Upper lobe of right lung (tissue), 1 donor: ENCODE data around the gene DLG4. TPM values are rescaled to one million over a fixed set of nuclear protein-coding genes. Genes with fewer than 3 reads are reported as not detected.
A peak's percentile ranks its signal among the peaks of the same experiment; 100 is the strongest.

Experiments
- ATAC-seq: fragments of 200-7000 bp; cut with Tn5 transposase; one replicate; pipeline ENCODE4 v1.9.1; 2020; ENCODE audit warnings: mild to moderate bottlenecking, moderate library complexity
- DNase-seq: peaks from one replicate; pipeline ENCODE4 v3.0.0-alpha.2; 2020
- H3K27ac ChIP-seq: fragments of 200-600 bp; one replicate; pipeline ENCODE4 v1.8.0; 2022
- H3K27me3 ChIP-seq: fragments of 200-600 bp; one replicate; pipeline ENCODE4 v1.8.0; 2022; ENCODE audit warnings: mild to moderate bottlenecking
- H3K36me3 ChIP-seq: fragments of 200-600 bp; one replicate; pipeline ENCODE4 v1.8.0; 2022
- H3K4me1 ChIP-seq: fragments of 200-600 bp; one replicate; pipeline ENCODE4 v1.8.0; 2022
- H3K4me3 ChIP-seq: fragments of 200-600 bp; one replicate; pipeline ENCODE4 v1.8.0; 2022; ENCODE audit warnings: mild to moderate bottlenecking
- H3K9me3 ChIP-seq: fragments of 200-600 bp; one replicate; pipeline ENCODE4 v1.8.0; 2022
- intact Hi-C: fragments of 100-400 bp; cut with DNase I; formaldehyde crosslinking; loops from one replicate; pipeline ENCODE4 v1.11.0; 2022
- total RNA-seq: library from RNA; stranded (reverse); fragmentation: NEBNext Ultra II Directional; extraction: Animal tissue kit (Norgen Biotek cat#: 25700); gene quantifications from one replicate; pipeline ENCODE4 v1.2.1, GENCODE V29; 2021
- TF ChIP-seq, protein P1 (sequence below): fragments of 200-600 bp; IDR thresholded peaks from one replicate; pipeline ENCODE4 v1.8.0; 2022; ENCODE audit warnings: antibody characterized with exemption
- donor health status: DM: no; HTN: yes; CAD: no; lungs with severe emphysema.

Gene DLG4
- total RNA-seq, 1 donor from 2014 or later = 30.7 TPM

DNA sequence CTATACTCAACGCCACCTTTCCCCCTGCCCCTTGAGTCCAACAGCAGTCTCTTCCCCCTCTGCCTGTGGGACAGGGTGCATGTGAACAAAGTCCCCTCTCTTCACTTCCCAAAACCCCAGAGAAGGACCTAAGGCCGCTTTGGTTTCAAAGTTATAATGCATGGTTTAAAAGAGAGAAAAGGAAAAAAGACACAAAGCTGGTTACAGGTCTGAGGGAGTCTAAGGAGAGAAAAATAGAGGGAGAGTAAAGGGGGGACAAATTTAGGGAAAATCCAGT is 23.8 kb upstream of the DLG4 start:
- Histone ChIP-seq H3K4me1 (peaks cover 26% of the 10 kb centered on the region), H3K4me3 (peak overlapping the region; percentile 99), H3K9me3 (no peaks in the 10 kb centered on the region), H3K27me3 (no peaks in the 10 kb centered on the region), H3K27ac (peak overlapping the region; percentile 97), H3K36me3 (peaks cover 54% of the 10 kb centered on the region)
- TF ChIP-seq, protein P1, sequence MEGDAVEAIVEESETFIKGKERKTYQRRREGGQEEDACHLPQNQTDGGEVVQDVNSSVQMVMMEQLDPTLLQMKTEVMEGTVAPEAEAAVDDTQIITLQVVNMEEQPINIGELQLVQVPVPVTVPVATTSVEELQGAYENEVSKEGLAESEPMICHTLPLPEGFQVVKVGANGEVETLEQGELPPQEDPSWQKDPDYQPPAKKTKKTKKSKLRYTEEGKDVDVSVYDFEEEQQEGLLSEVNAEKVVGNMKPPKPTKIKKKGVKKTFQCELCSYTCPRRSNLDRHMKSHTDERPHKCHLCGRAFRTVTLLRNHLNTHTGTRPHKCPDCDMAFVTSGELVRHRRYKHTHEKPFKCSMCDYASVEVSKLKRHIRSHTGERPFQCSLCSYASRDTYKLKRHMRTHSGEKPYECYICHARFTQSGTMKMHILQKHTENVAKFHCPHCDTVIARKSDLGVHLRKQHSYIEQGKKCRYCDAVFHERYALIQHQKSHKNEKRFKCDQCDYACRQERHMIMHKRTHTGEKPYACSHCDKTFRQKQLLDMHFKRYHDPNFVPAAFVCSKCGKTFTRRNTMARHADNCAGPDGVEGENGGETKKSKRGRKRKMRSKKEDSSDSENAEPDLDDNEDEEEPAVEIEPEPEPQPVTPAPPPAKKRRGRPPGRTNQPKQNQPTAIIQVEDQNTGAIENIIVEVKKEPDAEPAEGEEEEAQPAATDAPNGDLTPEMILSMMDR = no peak
- no peak for DNase-seq
- ATAC-seq = no peak
- intact Hi-C loops = no loop called here

DNA sequence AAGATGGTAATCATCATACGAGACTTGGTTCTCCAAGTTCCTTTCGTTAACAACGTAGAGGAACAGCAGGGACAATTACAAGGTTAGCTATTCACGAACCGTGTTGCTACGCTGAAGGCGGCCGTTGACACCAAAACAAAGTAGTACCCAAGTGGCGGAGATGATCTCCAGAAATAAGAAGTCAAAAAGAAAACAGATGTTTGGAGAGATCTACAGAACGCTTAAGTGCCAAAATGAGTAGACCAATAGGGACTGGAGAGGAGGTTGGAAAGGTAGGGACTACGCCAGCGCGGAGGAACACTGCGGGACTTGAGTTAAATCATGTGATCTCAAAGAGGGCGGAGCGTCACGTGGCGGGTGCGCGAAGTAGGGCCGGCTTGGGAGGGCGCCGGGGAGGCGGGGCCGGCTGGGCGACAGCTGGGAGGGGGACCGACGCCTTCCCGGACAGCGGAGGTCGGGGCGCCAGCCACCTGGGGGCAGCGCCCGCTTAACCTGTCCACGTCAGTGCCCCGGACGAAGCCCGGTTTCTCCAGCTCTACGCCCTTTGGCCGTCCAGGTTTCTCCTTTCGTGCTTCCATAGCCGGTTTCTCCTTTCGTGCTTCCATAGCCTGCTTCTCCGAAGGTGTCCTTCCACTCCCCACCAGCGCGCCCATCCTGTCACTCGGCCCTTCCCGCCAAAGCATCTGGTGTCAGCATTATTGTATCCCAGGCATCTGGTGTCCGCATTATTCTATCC is 23.2 kb upstream of the DLG4 start:
- DNase-seq (peak; percentile 97), ATAC-seq (peak; percentile 62)
- H3K4me3 ChIP-seq = peak overlapping the region; percentile 99
- intact Hi-C loops = no loop called here
- H3K27me3 ChIP-seq = no peaks in the 10 kb centered on the region
- TF ChIP-seq, protein P1 = no peak
- H3K9me3 ChIP-seq = no peaks in the 10 kb centered on the region
- H3K27ac ChIP-seq = peak overlapping the region; percentile 97
- peaks cover 54% of the 10 kb centered on the region for H3K36me3 ChIP-seq
- peaks cover 26% of the 10 kb centered on the region for H3K4me1 ChIP-seq

DNA sequence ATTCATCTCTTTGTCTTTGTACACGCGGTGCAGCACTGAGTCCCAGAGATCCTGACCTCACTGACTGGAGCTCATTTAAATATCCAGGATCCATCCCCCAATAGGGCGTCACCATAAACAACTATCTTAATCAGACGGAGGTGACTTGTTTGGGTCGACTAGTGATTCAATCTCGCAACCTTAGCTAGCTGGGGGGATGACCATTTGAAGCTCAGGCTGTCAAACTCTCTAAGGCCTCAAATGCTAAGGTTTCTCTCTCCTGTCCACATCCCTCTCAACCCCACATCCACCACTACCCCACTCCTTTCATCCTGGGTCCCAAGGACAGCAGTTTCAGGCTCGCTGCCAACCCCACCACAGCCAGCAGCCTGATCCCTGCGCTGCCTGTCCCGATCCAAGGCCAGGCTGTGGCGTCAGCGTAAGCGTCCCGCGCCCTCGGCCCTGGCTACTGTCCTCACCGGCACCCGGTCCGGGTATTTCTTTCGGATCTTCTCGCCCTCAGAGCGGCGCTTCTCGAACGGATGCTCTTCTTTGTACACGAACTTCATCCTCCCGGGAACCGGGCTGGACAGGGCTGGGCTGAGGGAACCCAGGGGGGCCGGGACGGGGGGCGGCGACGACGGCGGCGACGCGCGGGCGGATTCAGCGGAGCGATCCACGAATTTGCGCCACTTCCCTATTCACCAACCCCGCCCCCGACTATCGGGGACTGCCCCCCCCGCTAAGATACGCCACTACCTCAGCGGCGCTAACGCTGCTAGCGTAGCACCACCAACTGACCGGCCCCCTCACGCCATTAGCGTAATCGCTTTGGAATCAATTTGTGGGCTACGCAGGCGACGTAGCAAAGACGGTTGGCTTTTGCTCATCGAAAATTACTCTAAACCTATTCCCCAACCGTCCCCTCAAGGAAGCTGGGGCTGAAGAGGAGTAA is 22.4 kb upstream of the DLG4 start, which contains the start of gene GABARAP:
Gene GABARAP (minus strand): TSS at position 667 of the 934 bp plus-strand sequence. CDS start 119 bp downstream, at position 548.
- peak within 1 kb of the TSS; percentile 99 for H3K4me3 ChIP-seq

DNA sequence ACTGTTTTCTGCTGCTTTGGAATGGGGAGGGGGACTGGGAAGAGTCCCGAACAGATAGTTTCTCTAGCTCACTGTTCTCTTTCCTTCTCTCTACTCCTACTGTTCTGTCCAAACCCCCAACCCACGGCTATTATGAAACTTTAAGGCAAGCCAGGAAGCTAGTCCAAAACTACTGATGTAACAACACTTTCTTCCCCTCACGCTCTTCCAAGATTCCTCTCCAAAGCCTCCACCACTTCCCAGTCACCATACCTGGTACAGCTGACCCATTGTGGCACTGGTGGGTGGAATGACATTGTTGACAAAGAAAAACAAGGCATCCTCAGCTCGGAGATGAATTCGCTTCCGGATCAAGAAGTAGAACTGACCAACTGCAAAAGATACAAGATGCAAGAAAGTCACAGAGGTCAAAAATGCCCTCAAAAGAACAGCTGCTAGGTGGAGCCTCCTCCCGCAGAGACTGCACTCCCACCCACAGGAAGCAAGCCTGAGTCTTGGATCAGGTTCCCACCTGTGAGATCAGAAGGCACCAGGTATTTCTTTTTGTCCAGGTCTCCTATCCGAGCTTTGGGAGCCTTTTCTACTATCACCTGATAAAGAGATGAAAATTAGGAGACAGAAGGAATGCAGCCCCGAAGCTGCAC is 21.6 kb upstream of the DLG4 start:
- DNase-seq = no peak
- Histone ChIP-seq H3K27me3 (no peaks in the 10 kb centered on the region), H3K27ac (peak overlapping the region; percentile 97), H3K4me1 (peaks cover 26% of the 10 kb centered on the region), H3K9me3 (no peaks in the 10 kb centered on the region), H3K4me3 (peak overlapping the region; percentile 99), H3K36me3 (peaks cover 48% of the 10 kb centered on the region)
- TF ChIP-seq, protein P1 = no peak
- ATAC-seq = no peak
- intact Hi-C loops = no loop called here

More for the DNA sequence above, 22.4 kb upstream of the DLG4 start, which contains the start of gene GABARAP:
- Histone ChIP-seq H3K4me1 (peaks cover 26% of the 10 kb centered on the region), H3K36me3 (peaks cover 54% of the 10 kb centered on the region), H3K27ac (peak within 1 kb of the TSS; percentile 97), H3K27me3 (no peaks in the 10 kb centered on the region), H3K9me3 (no peaks in the 10 kb centered on the region)
- intact Hi-C loops = no loop called here
- TF ChIP-seq, protein P1 = no peak
- DNase-seq = peak; percentile 97
- peak; percentile 60 for ATAC-seq

DNA sequence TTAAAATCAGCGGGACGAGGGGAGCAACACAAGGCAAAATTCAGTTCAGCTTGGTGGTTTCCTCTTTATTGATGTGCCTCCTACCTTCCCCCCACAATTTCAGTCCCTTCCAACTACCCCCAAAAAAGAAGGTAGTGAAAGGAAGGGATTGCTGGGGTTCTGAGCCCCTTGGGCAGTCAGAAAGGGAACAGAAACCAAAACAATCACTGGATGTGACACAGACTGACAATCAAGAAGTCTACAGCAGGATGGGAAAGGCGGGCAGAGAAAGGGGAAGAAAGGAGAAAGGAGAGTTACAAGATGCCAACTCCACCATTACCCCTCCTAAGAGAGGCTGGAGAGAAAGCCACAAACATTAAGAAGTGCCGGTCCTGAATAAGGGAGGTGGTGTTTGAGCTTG is 20.7 kb upstream of the DLG4 start:
- Histone ChIP-seq H3K4me1 (peaks cover 28% of the 10 kb centered on the region), H3K27ac (peak overlapping the region; percentile 97), H3K27me3 (no peaks in the 10 kb centered on the region), H3K4me3 (peak overlapping the region; percentile 99), H3K36me3 (peaks cover 48% of the 10 kb centered on the region), H3K9me3 (no peaks in the 10 kb centered on the region)
- TF ChIP-seq, protein P1 = no peak
- DNase-seq (no peak), ATAC-seq (no peak)
- intact Hi-C loops = no loop called here
